T-helper 1 cell (primary cell): Measurements from ENCODE around the gene LRRN1.
A peak's percentile ranks its signal among the peaks of the same experiment; 100 is the strongest.

Experiments
- DNase-seq, 5 donors: peaks; one replicate each; pipeline ENCODE4 v3.0.0-alpha.2; 2012 to 2020
- total RNA-seq, 4 donors: gene quantifications; one replicate each; lab custom pipeline; 2026; lab: John Stamatoyannopoulos, UW

The LRRN1 gene
- total RNA-seq, result 0.12 to 1.1 (median 0.19) reads per million in 4 donors

- DNase-seq, result peak in 1 of 5 donors; percentile 14
Measured at GRCh38 chr3:3799173-3800079, at the start of gene LRRN1. LRRN1 (plus strand) TSS chr3:3799431; CDS start chr3:3844642, 45,211 bp downstream.

DNA sequence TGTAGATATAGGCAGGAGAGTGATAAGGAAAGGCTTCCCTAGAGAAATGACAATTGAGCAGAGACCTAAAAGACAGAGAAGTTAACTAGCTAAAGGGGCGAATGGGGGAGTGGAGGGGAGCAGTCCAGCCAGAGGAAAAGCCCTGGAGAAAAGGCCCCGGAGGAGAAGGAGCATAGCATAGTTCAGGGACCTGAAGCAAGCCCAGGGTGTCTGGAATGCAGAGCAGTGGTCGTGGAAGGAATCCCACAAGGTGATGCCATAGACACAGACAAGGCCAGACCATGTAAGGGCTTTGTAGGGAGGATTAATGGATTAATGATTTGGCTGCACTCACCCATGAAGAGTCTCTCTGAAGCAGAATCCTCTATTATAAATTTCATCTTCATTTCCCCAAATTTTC, 45.8 kb upstream of the LRRN1 start:
- DNase-seq, result no peak

DNA sequence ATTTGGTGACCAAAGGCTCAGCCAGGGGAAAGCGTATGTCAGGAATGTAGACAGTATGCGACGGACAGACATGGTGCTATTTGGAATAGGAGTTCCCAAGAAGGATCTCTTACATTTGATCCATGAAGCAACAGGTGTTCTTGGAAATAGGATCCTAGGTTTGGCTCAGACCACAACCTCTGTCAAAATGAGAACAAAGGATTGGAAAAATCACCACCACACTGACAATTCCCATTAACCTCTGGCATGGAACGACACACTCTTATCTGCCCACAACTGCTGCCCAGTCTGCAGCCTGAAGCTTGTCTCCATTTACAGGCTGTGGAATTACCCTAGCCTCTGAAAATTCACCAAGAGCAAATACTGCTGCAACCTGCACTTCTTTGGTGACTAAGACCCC, 33.6 kb upstream of the LRRN1 start:
- no peak for DNase-seq

DNA sequence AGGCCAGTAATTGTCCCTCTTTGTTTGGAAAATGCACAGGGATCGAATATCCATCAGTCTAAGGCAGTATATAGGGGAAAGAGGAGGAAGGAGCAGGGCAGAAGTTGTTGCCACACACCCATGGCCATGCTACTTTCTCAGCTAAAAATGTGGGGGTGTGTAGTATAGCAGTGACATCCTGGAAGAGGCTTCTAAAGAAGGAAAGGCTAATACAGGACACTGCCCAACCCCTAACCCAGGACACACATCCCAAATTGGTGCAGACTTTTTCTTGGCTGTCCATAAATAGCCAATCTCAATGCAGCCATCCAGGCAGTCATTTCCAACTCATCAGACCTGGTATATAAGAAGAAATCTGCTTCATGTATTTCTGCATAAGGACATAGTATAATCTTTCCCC, 33.1 kb upstream of the LRRN1 start:
- DNase-seq, result no peak

GRCh38 chr3:3771094-3771493, 28.1 kb upstream of the LRRN1 start:
- no peak for DNase-seq

DNA sequence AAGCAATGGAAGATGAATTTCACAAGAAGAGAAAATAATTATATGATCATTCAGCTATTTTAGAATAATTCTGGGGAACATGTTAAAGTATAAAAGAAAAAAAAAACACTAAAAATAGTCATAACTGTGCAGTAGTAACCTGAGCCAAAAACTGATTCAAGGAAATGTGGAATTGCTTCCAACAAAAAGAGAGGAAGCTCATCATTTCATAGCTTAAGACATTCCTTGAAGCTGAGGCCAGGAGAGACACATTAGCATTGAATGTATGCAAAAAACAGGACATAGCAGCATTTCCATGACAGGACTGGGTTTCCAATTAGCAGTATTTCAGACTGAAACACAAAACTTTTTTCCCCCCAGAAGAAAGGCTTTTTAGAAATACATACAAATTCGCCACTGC, 27.7 kb upstream of the LRRN1 start:
- DNase-seq, result no peak

DNA sequence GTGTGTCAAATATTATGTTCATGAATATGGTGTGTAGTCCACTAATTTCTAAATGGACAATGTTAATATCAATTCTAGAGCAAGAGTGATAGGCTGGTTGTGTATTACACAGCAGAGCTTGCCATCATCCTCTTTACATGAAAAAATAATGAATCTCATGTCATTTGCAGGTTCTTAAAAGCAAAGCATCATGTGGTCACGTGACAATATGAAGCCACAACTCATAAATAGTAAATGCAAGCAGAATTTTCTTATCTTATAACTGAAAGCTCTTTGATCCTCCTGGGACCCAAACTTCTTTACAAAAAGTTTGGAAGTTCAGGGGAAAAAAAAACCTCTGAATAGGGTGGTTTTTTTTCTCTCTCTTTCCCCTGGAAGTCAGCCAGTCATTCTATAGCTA, 26.9 kb upstream of the LRRN1 start:
- no peak for DNase-seq

DNA sequence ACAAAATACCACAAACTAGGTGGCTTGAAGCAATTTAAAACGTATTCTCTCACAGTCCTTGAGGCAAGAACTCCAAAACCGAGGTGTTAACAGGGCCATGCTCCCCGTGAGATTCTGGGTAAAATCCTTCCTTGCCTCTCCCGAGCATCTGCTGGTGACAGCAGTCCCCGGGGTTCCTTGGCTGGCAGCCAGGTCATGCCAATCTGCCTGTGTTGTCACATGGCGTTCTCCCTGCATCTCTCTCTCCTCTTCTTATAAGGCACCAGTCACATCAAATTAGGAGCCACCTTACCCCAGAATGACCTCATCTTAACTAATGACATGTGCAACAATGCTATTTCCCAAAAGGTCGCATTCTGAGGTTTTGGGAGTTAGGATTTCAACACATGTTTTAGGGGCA, 26.3 kb upstream of the LRRN1 start:
- no peak for DNase-seq

- DNase-seq, result no peak
Measured at GRCh38 chr3:3776607-3777006, 22.6 kb upstream of the LRRN1 start.

- DNase-seq, result no peak
Measured at GRCh38 chr3:3778216-3778615, 21.0 kb upstream of the LRRN1 start.

DNA sequence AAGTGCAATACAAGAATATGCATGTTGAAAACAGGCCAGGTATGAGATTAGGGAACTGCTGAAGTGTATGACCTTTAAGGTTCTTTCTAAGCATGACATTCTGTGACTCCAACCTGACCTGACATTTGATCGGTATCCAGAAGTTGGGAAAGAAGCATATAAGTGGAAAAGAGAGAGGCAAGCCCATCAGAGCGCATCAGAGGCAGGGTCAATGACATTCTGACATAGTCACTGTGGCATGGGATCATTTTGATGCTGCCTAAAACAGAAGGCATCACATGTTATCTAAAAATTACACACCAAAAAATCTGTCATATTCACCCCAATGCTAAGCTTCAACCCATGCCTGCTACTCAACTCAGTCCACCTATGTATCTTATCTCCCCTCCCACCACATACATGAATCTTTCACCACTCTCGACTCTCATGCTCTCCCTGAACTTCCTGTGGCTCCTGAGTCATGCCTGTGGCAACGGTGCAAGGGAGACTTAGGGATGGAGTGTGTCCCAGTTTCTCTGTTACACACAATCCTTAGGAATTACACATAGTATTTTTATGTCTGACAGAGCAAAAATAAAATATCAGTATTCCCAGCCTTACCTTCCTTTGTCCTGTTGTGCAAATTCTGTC, 20.5 kb upstream of the LRRN1 start:
- no peak for DNase-seq

GRCh38 chr3:3782457-3782856, 16.8 kb upstream of the LRRN1 start:
- no peak for DNase-seq

DNA sequence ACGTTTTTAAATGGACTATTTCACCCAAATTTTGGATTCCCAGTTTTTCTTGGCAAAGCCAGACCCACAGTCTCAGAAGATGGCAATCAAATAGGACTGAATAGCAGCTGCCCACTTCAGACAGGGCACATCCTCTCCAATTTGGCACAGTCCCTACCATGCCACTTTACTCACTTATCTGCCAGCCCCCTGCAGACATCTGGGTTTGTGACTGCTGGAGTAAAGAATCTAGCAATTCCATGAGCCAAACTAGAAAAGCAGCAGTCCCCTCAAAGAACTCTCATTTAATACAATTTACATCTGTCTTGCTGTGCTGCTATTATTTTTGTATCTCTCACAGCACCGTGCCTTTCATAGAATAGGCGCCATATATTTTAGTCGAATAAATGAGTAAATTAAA, 16.0 kb upstream of the LRRN1 start:
- DNase-seq, result no peak

- no peak for DNase-seq
Measured at GRCh38 chr3:3783696-3784095, 15.5 kb upstream of the LRRN1 start.

GRCh38 chr3:3792391-3792790, 6.8 kb upstream of the LRRN1 start:
- DNase-seq, result no peak

GRCh38 chr3:3798631-3799113, 559 bp upstream of the LRRN1 start:
- peak in 1 of 5 donors; percentile 37 for DNase-seq

DNA sequence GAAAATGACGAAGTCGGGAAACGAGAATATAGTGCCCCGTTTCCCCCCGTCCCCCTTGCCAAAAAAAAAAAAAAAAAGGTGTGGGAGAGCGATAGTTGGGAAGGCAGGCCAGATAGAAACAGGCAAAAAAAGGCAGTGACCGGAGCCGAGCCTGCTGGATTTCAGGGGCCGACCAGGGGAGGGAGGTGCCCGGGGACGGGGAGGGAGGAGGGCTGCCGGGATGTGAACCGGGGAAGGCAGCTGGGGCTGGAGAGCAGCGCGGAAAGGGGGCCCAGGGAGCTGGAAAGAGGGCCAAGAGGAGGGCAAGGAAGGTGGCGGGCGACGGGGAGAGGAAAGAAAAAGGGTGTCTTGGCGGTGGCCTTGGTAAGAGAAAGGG, 837 bp downstream of the LRRN1 start:
- no peak for DNase-seq

DNA sequence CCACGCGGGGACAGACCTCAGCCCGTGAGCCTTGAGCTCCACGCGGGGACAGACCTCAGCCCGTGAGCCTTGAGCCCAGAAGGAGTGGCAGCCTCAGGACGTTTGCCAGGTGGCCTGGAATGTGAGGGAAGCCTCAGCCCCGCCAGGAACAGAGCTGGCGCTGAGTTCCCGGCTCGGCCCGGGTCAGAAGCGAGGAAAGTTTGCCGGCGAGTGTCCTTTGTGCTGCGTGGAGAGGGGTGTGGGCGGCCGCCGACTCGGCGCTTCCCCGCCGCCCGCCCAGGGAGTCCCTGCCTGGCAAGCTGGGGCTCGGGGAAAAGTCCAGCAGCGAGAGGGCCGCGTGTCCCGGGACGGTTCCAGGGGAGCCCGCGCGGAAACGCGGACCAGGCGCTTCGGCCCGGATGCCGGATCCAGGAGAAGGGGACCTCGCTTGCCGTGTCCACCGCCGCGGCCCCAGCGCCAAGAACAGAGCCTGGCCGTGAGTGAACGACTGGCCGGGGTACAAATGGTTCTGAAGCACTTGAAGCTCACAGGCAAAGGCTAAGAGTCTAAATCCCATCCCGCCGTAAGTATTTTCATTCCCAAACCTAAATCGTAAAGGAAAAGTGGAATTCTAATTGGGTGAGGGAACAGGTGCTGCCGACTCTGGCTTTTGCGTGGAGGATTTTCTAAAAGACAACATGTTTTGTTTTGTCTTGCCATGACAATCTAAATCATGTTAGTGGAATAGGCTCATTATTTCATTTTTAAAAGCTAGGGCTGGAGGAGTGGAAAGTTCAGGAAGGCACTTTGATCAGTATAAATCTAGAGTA, 1.7 kb downstream of the LRRN1 start:
- DNase-seq, result no peak

GRCh38 chr3:3801494-3801841, 2.2 kb downstream of the LRRN1 start:
- DNase-seq, result no peak

DNA sequence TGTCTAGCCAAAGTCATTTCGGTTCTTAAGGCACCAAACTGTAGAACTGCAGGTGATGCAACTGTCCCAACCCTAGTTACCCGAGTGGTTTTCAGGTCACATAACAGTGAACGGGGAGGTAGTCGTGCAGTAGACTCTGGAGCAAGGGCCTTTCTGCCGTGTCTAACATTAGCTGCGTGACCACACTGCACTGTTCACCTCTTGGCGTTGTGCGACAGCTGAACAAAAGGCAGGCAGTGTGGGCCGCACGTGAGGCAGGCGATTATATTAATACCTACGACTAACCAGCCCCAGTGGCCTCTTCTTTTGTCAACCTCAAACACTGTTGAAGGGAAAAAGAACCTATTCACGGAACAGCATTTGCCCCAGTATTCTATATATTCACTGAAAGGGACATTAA, 2.8 kb downstream of the LRRN1 start:
- DNase-seq, result no peak

GRCh38 chr3:3804560-3804959, 5.3 kb downstream of the LRRN1 start:
- no peak for DNase-seq

DNA sequence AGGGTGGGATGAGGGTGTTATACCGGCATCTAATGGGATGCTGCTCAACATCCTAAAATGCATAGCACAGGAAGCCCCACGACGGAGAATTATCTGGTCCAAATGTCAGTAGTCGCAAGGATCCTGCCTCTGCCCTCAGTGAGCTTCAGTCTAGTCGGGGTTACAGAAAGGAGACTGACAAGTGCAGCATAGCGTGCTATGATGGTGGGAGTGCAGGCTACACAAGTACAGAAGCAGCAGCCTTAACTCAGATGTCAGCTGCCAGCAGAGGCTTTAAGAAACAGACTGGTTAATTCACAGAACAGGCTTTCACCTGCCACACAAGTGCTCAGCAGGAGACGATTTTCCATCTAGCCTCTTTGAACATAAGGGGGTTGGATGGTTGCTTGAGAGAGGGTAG, 6.9 kb downstream of the LRRN1 start:
- DNase-seq, result no peak

- DNase-seq, result no peak
Measured at GRCh38 chr3:3806856-3807255, 7.6 kb downstream of the LRRN1 start.
